ENCODE measurements around the gene CEP170. TPM values are rescaled to one million over a fixed set of nuclear protein-coding genes. Genes with fewer than 3 reads are reported as not detected.

Gene CEP170
- polyA plus RNA-seq, 1 experiment: 108 TPM

GRCh38 chr1:243257189-243257588, 2.1 kb upstream of the CEP170 start:
- Histone ChIP-seq H3K27me3 (ENCODE audit: control insufficient read depth, insufficient read depth, low read length) (no peaks in the 10 kb centered on the region), H3K9me3 (ENCODE audit: control insufficient read depth, insufficient read depth, low read length) (no peaks in the 10 kb centered on the region; the same call in 1 of the 2 replicates), H3K4me3 (ENCODE audit: low read depth, low read length) (peak overlapping the region; percentile 80), H3K27ac (ENCODE audit: low read depth, low read length) (no peak overlapping the region)
- CTCF ChIA-PET: no interaction called here
- no peak for DNase-seq (ENCODE audit: low read depth, low spot score)
- TF ChIP-seq CTCF (IDR thresholded peaks at IDR 0.05; ENCODE audit: low read depth, low read length): no peak
- POLR2A ChIA-PET: no interaction called here

GRCh38 chr1:243256590-243256989, 1.5 kb upstream of the CEP170 start:
- ChIA-PET CTCF (interaction anchor here (1.6 kb wide), 1 partner anchor 9 kb away, joined by 3 read pairs; no protein-coding TSS in a partner anchor), POLR2A (interaction anchor here (0.7 to 2.9 kb wide), 3 partner anchors 9 to 29 kb away, joined by 3 to 19 read pairs (median 4); no protein-coding TSS in a partner anchor)
- no peak for TF ChIP-seq CTCF (IDR thresholded peaks at IDR 0.05; ENCODE audit: low read depth, low read length)
- Histone ChIP-seq H3K27me3 (ENCODE audit: control insufficient read depth, insufficient read depth, low read length) (no peaks in the 10 kb centered on the region), H3K27ac (ENCODE audit: low read depth, low read length) (no peak overlapping the region), H3K4me3 (ENCODE audit: low read depth, low read length) (peak overlapping the region; percentile 80), H3K9me3 (ENCODE audit: control insufficient read depth, insufficient read depth, low read length) (no peaks in the 10 kb centered on the region; the same call in 1 of the 2 replicates)
- no peak for DNase-seq (ENCODE audit: low read depth, low spot score)

- peak within 1 kb of the TSS; percentile 95 for H3K27ac ChIP-seq (ENCODE audit: low read depth, low read length)
- POLR2A ChIA-PET: interaction anchor here (0.6 to 2.9 kb wide), 11 partner anchors 9 to 1443 kb away, joined by 3 to 19 read pairs (median 5); no protein-coding TSS in a partner anchor
- CTCF ChIA-PET: interaction anchor here (1.6 kb wide), 1 partner anchor 10 kb away, joined by 3 read pairs; no protein-coding TSS in a partner anchor
Measured at GRCh38 chr1:243255791-243256512, 871 bp upstream of the CEP170 start, which contains the start of gene SDCCAG8. Gene SDCCAG8, plus strand, starts transcription at chr1:243256041. Its CDS starts 133 bp downstream, at chr1:243256174.

GRCh38 chr1:243254233-243254926, 701 bp downstream of the CEP170 start:
- TF ChIP-seq CTCF (IDR thresholded peaks at IDR 0.05; ENCODE audit: low read depth, low read length): no peak
- peak overlapping the region; percentile 49 for H3K27ac ChIP-seq (ENCODE audit: low read depth, low read length)
- POLR2A ChIA-PET: interaction anchor here (1.2 to 2.9 kb wide), 5 partner anchors 11 to 1437 kb away, joined by 4 to 19 read pairs (median 8); no protein-coding TSS in a partner anchor
- CTCF ChIA-PET: interaction anchor here (1.3 kb wide), 1 partner anchor 70 kb away, joined by 3 read pairs; no protein-coding TSS in a partner anchor
- peak overlapping the region; percentile 88 for H3K4me3 ChIP-seq (ENCODE audit: low read depth, low read length)
- no peak for DNase-seq (ENCODE audit: low read depth, low spot score)
- no peaks in the 10 kb centered on the region; the same call in 1 of the 2 replicates for H3K9me3 ChIP-seq (ENCODE audit: control insufficient read depth, insufficient read depth, low read length)
- no peaks in the 10 kb centered on the region for H3K27me3 ChIP-seq (ENCODE audit: control insufficient read depth, insufficient read depth, low read length)

More at GRCh38 chr1:243255791-243256512, 871 bp upstream of the CEP170 start, which contains the start of gene SDCCAG8:
- DNase-seq (ENCODE audit: low read depth, low spot score): peak; percentile 100
- no peak for TF ChIP-seq CTCF (IDR thresholded peaks at IDR 0.05; ENCODE audit: low read depth, low read length)
- Histone ChIP-seq H3K9me3 (ENCODE audit: control insufficient read depth, insufficient read depth, low read length) (no peaks in the 10 kb centered on the region; the same call in 1 of the 2 replicates), H3K27me3 (ENCODE audit: control insufficient read depth, insufficient read depth, low read length) (no peaks in the 10 kb centered on the region), H3K4me3 (ENCODE audit: low read depth, low read length) (peak within 1 kb of the TSS; percentile 88)
